Stomach (tissue), 4 donors: ENCODE results near the gene DRD4.

ENCODE experiments used
- EP300 ChIP-seq: sonication (generic); formaldehyde crosslinking; IDR thresholded peaks from one replicate; pipeline ENCODE4 v1.6.1; 2017; ENCODE audit warnings: antibody characterized with exemption
- POLR2A ChIP-seq, 4 donors: fragments of 450-650 bp; IDR thresholded peaks; one replicate each; pipeline ENCODE4 v1.6.1; 2016; ENCODE audit warnings: antibody characterized with exemption in 4 of 4, control low read depth in 2 of 4, mild to moderate bottlenecking in 1 of 4, moderate library complexity in 1 of 4
- POLR2AphosphoS5 ChIP-seq, 3 donors: sonication (generic); formaldehyde crosslinking; IDR thresholded peaks; one replicate each; pipeline ENCODE4 v1.6.1; 2016; ENCODE audit warnings: antibody characterized with exemption in 3 of 3
- TF ChIP-seq, protein P1 (sequence below), 7 experiments: fragments of 450-650 bp in 4 of 7; fragments of 200-600 bp in 3 of 7; sonication (generic) in 3 of 7; IDR thresholded peaks; one replicate each; pipeline ENCODE4 v1.5.1; 2016 to 2019; ENCODE audit warnings: antibody characterized with exemption in 7 of 7, control low read depth in 2 of 7, mild to moderate bottlenecking in 1 of 7

DNA sequence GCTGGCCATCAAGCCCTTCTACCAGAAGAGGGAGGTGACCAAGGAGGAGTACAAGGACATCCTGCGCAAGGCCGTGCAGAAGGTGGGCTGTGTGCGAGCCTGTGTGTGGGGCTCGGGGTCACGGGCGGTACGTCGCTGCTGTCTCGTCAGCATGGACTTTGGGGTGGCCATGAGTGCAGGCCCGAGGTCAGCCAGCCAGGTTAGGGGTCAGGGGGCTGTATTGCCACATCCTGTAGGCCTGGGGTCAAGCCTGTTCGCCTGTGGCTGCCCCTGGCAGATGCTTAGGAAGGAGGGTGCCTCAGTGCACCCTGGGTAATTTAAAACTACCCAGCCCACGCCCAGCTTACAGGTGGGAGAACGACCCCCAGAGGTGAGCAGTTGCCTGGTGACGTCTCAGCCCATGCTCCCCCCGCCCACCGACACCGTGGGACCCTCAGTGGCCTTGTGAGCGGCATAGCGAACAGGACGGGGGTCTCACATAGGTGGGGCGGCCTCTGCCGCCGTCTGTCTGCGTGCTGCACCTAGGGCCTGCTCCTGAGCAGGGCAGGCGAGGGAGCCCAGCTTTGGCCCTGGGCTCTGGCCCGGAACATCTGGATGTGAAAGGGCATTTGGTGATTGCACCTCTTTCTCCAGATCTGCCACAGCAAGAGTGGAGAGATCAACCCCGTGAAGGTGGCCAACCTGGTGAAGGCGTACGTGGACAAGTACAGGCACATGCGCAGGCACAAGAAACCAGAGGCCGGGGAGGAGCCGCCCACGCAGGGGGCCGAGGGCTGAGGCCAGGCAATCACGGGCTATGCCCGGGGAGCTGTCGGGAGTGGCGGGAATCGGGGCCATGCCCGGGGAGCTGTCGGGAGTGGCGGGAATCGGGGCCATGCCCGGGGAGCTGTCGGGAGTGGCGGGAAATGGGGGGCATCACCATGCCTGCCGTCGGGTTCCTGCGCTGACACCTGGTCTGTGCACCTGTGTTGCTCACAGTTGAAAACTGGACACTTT is 25.8 kb upstream of the DRD4 start:
- TF ChIP-seq POLR2AphosphoS5 (IDR thresholded peaks at IDR 0.05), result no peak
- no peak for TF ChIP-seq POLR2A (IDR thresholded peaks at IDR 0.05)
- TF ChIP-seq, protein P1, sequence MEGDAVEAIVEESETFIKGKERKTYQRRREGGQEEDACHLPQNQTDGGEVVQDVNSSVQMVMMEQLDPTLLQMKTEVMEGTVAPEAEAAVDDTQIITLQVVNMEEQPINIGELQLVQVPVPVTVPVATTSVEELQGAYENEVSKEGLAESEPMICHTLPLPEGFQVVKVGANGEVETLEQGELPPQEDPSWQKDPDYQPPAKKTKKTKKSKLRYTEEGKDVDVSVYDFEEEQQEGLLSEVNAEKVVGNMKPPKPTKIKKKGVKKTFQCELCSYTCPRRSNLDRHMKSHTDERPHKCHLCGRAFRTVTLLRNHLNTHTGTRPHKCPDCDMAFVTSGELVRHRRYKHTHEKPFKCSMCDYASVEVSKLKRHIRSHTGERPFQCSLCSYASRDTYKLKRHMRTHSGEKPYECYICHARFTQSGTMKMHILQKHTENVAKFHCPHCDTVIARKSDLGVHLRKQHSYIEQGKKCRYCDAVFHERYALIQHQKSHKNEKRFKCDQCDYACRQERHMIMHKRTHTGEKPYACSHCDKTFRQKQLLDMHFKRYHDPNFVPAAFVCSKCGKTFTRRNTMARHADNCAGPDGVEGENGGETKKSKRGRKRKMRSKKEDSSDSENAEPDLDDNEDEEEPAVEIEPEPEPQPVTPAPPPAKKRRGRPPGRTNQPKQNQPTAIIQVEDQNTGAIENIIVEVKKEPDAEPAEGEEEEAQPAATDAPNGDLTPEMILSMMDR (IDR thresholded peaks at IDR 0.05), result no peak
- TF ChIP-seq EP300, result no peak
